HG03066 (cell line): ENCODE results near the gene ASIC4.

Source experiments
- ATAC-seq: cut with Tn5 transposase; IDR thresholded peaks from one replicate; pipeline ENCODE4 v1.9.1; 2021; ENCODE audit warnings: low read depth; ENCODE audit not compliant: unreplicated experiment

Gene ASIC4

GRCh38 chr2:219566640-219567039 is 52.4 kb downstream of the ASIC4 start:
- ATAC-seq, result no peak

DNA sequence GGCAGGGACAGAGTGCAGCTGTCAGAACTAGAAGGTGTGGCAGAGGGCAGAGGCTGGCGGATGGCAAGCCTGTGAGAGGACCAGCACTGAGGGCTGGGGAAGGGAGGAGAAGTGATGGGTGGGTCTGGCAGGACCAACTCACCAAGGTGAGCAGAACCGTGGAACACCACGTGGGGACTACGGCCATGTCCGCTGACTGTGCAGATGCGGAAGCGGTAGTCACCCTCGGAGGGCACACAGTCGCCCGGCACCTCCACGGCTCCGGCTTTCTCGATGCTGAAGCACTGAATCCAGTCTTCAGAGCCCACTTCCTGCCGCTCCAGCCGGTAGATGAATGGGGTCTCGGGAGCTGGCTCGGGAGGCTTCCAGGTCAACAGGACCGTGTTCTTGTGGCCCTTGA is 52.8 kb downstream of the ASIC4 start:
- ATAC-seq, result no peak

- no peak for ATAC-seq
These were observed 53.6 kb downstream of the ASIC4 start for GRCh38 chr2:219567791-219568361.

GRCh38 chr2:219569041-219569440 is 54.8 kb downstream of the ASIC4 start:
- no peak for ATAC-seq

- no peak for ATAC-seq
These were observed 55.4 kb downstream of the ASIC4 start for GRCh38 chr2:219569635-219570034.

DNA sequence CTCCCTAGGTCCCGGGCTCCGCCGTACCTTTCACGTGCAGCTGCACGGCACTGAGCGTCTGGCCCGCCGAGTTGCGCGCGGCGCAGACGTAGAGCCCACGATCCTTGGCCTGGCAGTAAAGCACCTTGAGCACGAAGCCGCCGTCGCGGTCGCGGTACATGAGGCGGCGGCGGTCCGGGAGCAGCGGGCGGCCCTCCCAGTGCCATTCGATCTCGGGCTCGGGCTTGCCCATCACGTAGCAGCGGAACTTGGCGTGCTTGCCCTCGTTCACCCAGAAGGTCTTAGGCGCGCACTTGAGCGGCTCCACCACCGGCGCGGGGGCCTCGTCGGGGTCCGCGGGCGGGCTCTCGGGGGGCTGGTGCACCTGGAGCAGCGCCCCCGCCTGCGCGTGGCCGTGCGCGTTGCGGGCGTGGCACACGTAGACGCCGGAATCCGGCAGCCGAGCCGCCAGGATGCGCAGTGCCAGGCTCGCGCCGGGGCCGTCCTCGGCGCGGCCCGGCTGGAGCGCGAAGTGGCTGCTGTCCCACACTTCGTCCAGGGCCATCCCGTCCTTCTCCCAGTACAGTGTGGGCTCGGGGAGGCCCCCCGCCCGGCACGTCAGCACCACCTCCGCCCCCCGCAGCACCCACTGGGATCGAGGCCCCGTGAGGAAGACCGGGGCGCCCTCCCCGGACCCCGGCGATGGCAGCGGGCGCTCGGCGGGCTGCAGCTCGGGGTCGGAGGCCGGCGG is 56.1 kb downstream of the ASIC4 start:
- ATAC-seq, result no peak

- no peak for ATAC-seq
These were observed 56.6 kb downstream of the ASIC4 start for GRCh38 chr2:219570924-219571310.

DNA sequence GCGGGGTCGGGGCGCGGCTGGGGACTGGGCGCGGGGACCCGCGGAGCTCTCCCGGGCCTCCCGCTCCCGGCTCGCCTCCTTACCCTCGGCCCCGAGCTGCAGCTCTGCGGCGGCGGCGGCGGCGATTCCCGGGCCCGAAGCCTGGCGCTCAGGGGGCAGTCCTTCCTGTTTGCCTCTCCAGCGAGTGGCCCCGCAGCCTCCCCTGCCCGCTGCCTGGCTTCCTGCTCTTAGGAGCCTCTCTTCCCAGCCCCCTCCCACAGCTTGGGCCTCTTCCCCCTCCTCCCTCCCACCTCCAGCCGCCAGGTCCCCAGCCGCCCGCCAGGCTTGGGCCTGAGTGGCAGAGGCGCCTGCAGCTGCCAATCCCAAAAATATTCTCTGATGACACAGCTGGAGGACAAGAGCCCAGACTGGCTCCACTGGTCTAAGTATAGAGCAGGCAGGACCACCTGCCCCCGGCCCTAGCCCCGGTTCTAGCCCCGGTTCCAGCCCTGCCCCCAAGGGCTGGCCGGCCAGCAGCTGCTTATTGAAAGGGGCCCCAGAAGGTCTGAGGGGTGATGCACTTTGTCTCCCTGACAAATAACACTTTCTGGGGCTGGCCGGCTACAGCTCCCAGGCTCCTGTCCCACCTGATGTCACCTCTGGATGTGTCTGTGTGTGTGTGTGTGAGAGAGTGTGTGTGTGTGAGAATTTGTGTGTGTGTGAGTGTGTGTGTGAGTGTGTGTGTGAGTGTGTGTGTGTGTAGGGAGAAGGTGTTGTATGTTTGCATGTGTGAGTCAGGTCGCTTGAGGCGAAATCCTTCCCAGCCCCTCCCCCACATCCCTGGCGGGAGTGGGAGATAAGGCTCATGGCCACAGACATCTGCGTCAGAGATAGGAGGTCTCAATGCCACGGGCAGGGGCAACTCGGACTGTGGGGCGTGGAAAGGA is 57.3 kb downstream of the ASIC4 start, which contains the start of gene OBSL1:
TSS of gene OBSL1 (minus strand) at position 229 of the 926 bp plus-strand sequence. CDS start 307 bp downstream, outside the sequence.
- ATAC-seq, result no peak

DNA sequence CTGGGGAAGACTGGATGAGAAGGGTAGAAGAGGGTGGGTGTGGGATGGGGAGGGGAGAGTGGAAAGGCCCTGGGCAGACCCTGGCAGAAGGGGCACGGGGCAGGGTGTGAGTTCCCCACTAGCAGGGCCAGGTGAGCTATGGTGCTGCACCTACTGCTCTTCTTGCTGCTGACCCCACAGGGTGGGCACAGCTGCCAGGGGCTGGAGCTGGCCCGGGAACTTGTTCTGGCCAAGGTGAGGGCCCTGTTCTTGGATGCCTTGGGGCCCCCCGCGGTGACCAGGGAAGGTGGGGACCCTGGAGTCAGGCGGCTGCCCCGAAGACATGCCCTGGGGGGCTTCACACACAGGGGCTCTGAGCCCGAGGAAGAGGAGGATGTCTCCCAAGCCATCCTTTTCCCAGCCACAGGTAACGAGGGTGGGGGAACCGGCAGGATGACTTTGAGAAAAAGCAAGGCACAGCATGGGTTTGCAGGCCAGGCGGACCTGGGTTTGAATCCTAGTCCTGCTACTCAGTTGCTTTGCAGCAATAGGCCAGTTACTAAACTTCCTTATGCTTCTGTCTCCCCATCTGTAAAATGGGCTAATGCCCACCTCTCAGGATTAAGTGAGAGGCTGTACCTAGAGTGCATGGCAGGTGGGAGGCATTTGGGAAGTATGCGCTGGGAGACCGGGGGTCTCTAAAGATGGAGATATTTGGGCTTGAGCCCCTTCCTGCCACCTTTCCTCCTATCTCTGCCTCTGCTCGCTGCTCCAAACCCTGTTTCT is 58.1 kb downstream of the ASIC4 start, which contains the start of gene INHA:
TSS of gene INHA (plus strand) at position 74 of the 765 bp plus-strand sequence. CDS start at position 139, 65 bp downstream.
- ATAC-seq, result no peak

GRCh38 chr2:219573166-219573565 is 58.9 kb downstream of the ASIC4 start:
- no peak for ATAC-seq

DNA sequence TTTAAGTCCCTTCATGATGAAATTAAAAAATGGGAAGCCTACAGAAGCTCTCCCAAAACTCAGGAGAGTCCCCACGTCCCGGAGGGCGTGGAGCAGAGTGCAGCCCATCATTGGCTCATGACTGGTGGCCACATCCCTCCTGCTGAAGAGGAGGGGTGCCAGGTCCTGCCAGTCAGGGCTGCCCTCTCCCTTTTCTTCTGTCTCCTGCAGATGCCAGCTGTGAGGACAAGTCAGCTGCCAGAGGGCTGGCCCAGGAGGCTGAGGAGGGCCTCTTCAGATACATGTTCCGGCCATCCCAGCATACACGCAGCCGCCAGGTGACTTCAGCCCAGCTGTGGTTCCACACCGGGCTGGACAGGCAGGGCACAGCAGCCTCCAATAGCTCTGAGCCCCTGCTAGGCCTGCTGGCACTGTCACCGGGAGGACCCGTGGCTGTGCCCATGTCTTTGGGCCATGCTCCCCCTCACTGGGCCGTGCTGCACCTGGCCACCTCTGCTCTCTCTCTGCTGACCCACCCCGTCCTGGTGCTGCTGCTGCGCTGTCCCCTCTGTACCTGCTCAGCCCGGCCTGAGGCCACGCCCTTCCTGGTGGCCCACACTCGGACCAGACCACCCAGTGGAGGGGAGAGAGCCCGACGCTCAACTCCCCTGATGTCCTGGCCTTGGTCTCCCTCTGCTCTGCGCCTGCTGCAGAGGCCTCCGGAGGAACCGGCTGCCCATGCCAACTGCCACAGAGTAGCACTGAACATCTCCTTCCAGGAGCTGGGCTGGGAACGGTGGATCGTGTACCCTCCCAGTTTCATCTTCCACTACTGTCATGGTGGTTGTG is 60.4 kb downstream of the ASIC4 start:
- ATAC-seq, result no peak

- no peak for ATAC-seq
These were observed 61.6 kb downstream of the ASIC4 start for GRCh38 chr2:219575566-219576504.

DNA sequence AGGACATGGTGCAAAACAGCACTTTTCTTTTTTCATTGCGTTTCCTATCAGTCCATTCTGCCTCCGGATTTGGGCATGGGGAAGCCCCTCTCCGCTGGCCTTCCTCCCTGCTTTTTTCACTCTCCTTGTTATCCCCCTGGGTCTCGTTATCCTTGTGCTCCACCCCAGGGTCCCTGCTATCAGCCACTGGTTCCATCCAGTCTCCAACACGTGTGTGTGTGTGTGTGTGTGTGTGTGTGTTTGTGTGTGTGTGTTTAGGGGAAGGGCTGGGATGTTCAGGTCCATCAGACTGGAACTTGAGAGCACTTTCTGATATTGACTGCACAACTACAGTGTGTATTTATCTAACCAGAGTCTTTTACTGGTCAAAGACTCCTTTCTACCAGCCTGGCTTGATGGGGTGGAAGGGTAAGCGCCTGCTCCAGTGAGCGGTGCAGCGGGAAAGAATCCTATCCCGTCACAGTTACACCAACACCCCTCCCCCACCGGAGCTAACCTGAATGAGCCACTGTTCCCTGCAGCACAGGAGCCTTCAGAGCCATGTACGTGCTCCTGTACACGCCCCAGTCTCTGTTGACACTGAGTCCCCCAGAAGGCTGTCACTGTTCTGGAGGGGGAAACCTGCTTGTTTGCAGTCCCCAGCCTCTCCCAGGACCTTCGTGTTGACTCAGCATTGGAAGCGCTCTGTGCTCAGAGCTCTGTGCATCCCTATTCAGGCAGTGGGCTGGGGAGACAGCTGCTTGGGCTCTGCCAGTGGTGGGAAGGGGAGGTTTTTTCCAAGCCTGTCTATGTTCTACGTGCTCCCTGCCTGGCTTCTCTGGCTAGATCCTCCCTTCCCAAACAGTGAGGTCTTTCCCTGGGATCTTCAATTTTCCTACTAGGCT is 62.5 kb downstream of the ASIC4 start:
- no peak for ATAC-seq

- no peak for ATAC-seq
These were observed 64.7 kb downstream of the ASIC4 start for GRCh38 chr2:219578811-219579613.

GRCh38 chr2:219581346-219581745 is 67.1 kb downstream of the ASIC4 start:
- no peak for ATAC-seq
